TTC549 (cell line): Measurements from ENCODE around the gene PPP2R5A.
"Not testable (repeated sequence)": the region's sequence is repeated elsewhere in the genome, so short reads cannot be mapped to it uniquely, and the experiment has no call there.

Experiments used
- FAIRE-seq: peaks from 2 replicates; lab custom pipeline; 2012; peaks lifted over from hg19 to GRCh38; lab: Jason Lieb, UNC

PPP2R5A gene

GRCh38 chr1:212269306-212269705, 15.9 kb upstream of the PPP2R5A start:
- FAIRE-seq = no peak

DNA sequence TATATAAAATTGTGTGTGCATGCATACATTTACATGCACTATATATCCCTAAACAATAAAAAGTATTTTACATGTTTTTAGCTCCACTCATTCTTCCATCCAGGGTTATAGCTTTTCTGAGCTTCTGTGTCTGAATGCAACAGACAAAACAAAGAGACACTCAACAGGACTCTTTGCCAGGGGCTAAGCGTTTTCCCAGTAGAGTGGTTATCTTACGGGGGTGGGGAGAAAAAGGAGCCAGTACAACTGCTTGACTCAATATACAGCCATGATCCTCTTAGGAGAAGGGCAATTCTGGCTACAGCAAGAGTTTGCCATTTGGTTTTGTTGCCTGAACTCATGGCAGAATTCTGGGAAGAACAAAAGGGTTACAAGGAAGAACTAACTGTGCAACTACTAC, 14.6 kb upstream of the PPP2R5A start:
- FAIRE-seq = no peak

- no peak for FAIRE-seq
Measured at GRCh38 chr1:212271234-212271633, 14.0 kb upstream of the PPP2R5A start.

DNA sequence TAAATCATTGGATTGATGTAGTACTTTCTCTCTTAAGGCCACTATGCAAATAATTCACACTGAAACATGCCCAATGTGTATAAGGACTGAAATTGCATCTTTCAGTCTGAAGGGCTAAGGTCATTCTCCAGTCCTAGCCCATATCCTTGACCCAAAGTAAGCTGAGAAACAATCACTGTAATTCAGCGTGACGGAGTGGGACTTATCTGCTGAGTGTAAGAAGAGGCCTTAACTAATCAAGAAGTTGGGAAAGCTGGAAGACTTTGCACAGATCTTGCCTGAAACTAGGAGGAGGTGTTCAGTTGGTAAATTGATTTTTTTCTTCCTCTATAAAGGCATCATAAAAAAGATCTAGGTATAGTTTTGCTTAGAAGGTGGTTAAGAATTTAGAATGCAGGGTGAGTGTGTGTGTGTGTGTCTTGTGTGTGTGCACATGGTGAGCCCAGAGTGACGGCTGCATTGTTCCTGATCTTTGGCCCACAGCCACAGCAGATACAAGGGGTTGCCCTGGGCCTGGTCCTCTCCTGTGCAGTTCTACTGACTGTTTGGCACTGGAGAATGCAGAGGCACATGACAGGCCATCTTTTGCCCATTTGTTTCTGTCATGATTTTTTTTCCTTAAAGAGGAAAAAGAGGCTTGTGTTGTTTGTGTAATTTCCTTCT, 13.3 kb upstream of the PPP2R5A start:
- no peak for FAIRE-seq

DNA sequence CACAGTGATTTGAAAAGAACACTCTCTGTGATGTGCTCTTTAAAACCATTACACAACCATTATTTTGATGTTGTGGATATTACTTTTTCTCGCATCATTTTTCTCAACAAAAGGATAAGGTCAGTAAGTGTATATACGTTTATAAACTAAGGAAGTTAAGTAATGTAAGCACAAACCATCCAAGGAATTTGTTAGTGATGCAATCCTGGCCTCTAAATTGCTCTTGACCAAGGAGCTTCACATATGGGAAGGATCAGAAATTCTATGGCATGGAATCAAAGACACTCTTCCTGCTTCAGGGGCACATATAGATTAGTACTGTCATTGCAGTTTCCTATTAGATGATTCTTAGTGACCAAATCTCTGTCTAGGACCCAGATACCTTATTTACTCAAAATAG, 3.6 kb upstream of the PPP2R5A start:
- FAIRE-seq = peak; percentile 71

DNA sequence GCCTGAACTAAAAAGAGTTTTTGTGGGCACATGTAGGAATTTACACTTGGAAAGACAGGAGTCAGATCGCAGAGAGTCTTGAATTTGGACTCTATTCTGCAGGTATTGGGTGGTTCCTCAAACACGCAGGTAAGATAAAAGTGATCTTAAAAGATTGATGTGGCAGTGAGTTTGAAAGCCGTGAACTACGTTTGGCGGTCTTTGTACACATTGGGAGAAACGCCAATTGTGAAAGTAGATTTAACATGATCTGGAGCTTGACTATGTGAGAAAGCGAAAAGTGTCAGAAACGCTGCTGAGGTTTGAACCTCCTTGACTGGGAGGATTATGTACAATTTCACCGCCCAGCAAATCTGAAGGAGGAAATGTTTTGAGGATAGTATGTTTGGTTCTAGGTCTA, 1.5 kb upstream of the PPP2R5A start:
- FAIRE-seq = no peak

DNA sequence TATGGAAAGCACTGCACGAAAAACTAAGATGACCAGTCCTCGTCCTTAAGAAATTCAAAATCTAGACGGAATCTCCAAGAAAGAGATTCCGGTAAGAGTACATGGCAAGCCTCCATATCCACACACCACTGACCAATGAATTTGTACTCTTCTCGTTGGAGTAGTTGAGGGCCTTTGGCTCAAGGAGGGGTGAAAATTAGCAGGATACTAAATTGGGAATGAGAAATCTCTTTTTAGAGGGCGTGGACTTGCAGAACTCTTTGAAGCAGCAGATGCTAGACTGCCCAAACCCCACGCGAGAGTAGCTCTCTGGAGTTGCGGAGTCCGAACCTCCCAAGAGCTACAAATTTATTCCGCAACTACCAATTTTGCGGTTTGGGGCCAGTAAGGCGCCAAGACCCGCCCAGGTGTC, 872 bp upstream of the PPP2R5A start:
- no peak for FAIRE-seq

- FAIRE-seq = no peak
Measured at GRCh38 chr1:212285685-212286555, 710 bp downstream of the PPP2R5A start.

DNA sequence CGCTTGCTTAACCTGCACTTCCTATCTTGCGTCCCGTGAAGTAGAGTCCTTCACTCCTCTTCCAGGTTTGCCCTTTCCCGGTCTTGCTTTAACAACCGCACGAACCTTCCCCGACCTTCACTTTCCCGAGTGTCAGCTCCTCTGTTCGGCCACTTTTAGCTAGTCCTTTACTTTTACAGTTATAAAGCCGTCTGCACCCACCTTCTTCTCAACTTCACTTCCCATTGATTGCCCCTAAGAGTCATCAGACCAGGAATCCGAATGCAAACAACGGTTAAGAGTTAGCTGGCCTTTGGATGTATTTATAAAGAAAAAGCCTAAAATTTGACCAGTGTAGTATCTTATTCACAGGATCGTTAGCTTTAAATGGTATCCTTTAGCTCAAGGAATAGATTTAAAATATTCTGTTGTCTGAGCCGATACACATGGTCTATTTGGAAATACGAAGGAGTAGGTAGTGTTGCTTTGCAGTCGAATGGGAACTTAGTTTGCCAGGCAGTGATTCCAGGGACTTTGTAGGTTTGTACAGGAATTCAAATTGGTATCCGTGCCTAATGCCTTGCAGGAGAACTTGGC, 1.4 kb downstream of the PPP2R5A start:
- no peak for FAIRE-seq

GRCh38 chr1:212287261-212287895, 2.2 kb downstream of the PPP2R5A start:
- FAIRE-seq = peak; percentile 94

- FAIRE-seq = not testable (repeated sequence)
Measured at GRCh38 chr1:212287995-212288394, 2.8 kb downstream of the PPP2R5A start.

DNA sequence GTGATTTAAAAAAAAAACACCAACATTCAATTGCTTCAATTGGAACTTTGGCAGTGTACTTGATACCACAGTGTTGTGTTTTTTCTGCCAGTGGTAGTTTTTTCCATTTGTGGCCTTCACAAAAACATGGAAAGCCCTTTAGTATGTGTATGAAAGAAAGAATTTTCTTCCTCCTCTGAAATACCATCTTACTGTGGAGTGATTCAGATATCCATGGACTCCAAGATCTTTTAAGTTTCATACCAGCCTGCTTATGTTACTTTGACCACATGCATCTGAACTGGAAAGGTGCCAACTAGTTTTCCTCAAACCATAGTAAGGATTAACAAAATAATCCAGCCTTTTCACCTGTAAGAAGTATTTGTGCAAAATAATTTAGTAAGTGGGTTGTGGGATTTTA, 3.4 kb downstream of the PPP2R5A start:
- FAIRE-seq = no peak

- no peak for FAIRE-seq
Measured at GRCh38 chr1:212289262-212290077, 4.3 kb downstream of the PPP2R5A start.

- FAIRE-seq = no peak
Measured at GRCh38 chr1:212290608-212291007, 5.4 kb downstream of the PPP2R5A start.

DNA sequence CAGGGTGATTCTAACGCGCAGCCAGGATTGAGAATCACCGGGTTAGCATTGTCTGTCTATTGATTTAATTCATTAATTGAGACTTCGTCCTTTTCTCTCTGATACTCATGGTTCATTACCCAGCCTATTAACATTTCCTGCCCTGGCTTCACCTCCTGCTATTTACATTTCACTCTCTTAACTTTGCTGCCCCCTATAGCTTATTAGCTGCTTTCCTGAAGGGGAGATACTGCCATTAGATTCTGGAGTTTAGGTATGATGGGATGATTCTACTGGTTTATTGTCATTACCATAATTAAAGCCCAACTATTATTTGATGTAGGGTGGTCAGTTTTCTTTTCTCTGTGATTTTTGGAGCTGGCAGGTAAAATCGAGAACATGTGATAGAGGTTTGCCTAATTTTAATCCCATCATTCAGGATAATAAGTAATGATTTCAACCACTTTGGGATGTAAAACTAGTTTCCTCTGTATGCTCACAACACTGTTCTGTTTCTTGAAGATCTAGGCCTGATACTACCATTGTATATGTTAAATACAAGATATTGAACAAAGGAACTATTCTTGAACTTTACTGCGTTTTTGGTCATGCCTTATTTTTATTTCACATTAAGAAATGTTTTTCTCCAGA, 6.4 kb downstream of the PPP2R5A start:
- FAIRE-seq = peak; percentile 93

- FAIRE-seq = no peak
Measured at GRCh38 chr1:212292250-212293105, 7.3 kb downstream of the PPP2R5A start.

DNA sequence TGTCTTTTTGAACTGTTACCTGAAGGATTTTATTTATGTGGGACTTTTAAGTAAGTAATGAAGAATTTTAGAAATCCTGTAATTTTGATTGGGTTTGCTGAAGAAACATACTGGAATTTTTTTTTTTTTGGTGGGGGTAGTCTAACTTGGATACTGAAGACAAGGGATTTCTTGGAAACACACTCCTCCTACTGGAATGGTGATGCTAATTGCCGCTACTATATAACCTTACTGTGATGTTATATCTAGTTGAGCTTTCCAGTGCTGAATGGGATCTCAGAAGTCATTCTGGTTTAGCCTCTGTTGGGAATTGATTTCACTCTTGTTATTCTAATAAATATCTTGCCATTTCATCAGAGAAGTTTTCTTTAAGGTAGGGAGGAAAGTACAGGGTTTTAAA, 8.4 kb downstream of the PPP2R5A start:
- peak; percentile 94 for FAIRE-seq

- no peak for FAIRE-seq
Measured at GRCh38 chr1:212294983-212295382, 9.8 kb downstream of the PPP2R5A start.

GRCh38 chr1:212295579-212295978, 10.4 kb downstream of the PPP2R5A start:
- no peak for FAIRE-seq

- peak; percentile 15 for FAIRE-seq
Measured at GRCh38 chr1:212297338-212297737, 12.1 kb downstream of the PPP2R5A start.

GRCh38 chr1:212301580-212301979, 16.4 kb downstream of the PPP2R5A start:
- FAIRE-seq = no peak
